ENCODE measurements around the gene PLEKHG4B. TPM values are rescaled to one million over a fixed set of nuclear protein-coding genes. Genes with fewer than 3 reads are reported as not detected.

The PLEKHG4B gene
- total RNA-seq, 1 experiment from 2014 or later, result 44.3 TPM

- H3K23ac ChIP-seq (ENCODE audit: insufficient read length, low read depth, low read length), result no peak overlapping the region
- peaks cover 0 to 16% (median 14%) of the 10 kb centered on the region in 3 experiments; a peak in 4 of 7 replicates for H3K36me3 Mint-ChIP-seq (ENCODE audit: insufficient read depth in 1 of 3, low read depth in 3 of 3)
- no peak overlapping the region for H2BK5ac ChIP-seq (ENCODE audit: insufficient read length, low read length)
- H3K4me1 Mint-ChIP-seq, result peaks cover 9 to 13% of the 10 kb centered on the region in 2 experiments
- H2BK120ac ChIP-seq (ENCODE audit: low read depth, low read length, poor library complexity, severe bottlenecking), result no peak overlapping the region
- H3K23me2 ChIP-seq (ENCODE audit: insufficient read length, low read depth, low read length, poor library complexity, severe bottlenecking), result no peaks in the 10 kb centered on the region
- H2BK20ac ChIP-seq (ENCODE audit: low read depth, low read length, poor library complexity, severe bottlenecking), result no peak overlapping the region
- 0 out of 2 replicates have a peak, but pooled peaks cover 3% of the 10 kb centered on the region for H3K4me1 ChIP-seq (ENCODE audit: insufficient read depth, low read length)
- H4K20me1 ChIP-seq (ENCODE audit: control insufficient read depth, insufficient read depth, insufficient read length), result no peaks in the 10 kb centered on the region
- no peaks in the 10 kb centered on the region for H3K79me2 ChIP-seq (ENCODE audit: insufficient read depth, low read length)
- no peak for TF ChIP-seq CTCF (conservative IDR thresholded peaks at IDR 0.05)
- peaks cover 6% of the 10 kb centered on the region for H3K27me3 Mint-ChIP-seq (ENCODE audit: low read depth)
- H3T11ph ChIP-seq (ENCODE audit: low read length), result no peak overlapping the region
- no peak overlapping the region for H3K18ac ChIP-seq (ENCODE audit: insufficient read length, low read depth, low read length)
- H3K79me1 ChIP-seq (ENCODE audit: insufficient read depth, low read depth, low read length, poor library complexity, severe bottlenecking), result no peaks in the 10 kb centered on the region
- no peak overlapping the region for H2AK5ac ChIP-seq (ENCODE audit: insufficient read length, low read length)
- H4K8ac ChIP-seq (replicated peaks; ENCODE audit: insufficient read length, low read depth, low read length), result no peak overlapping the region
- H3K27me3 ChIP-seq (ENCODE audit: insufficient read depth, low read length), result no peaks in the 10 kb centered on the region
- no peak overlapping the region for H3K27ac ChIP-seq (ENCODE audit: insufficient read length, low read depth, low read length)
- no peak overlapping the region for H2BK15ac ChIP-seq (ENCODE audit: low read depth, low read length)
- H3K9ac ChIP-seq (ENCODE audit: extremely low read depth, insufficient read length, low read length), result no peak overlapping the region
- H4K5ac ChIP-seq (ENCODE audit: insufficient read length, low read depth, low read length), result no peak overlapping the region
- no CpG with 5 or more reads among the region's 21 CpGs for WGBS (ENCODE audit: extremely low coverage, insufficient read length, low lambda C conversion rate)
- no peaks in the 10 kb centered on the region for H3K9me3 ChIP-seq (ENCODE audit: control insufficient read depth, low read depth, low read length)
- H3K27ac Mint-ChIP-seq, result no peak overlapping the region; a peak in 1 of 7 replicates
- no peak for DNase-seq
- H3K4ac ChIP-seq (ENCODE audit: low read depth, low read length), result no peak overlapping the region
- H2BK12ac ChIP-seq (ENCODE audit: insufficient read length, low read depth, low read length), result no peak overlapping the region
- no peaks in the 10 kb centered on the region for H3K9me3 Mint-ChIP-seq
- no peak overlapping the region for H4K91ac ChIP-seq (ENCODE audit: insufficient read length, low read depth, low read length)
- H3K14ac ChIP-seq (ENCODE audit: insufficient read depth, low read length), result no peak overlapping the region; the same call in 1 of the 2 replicates
- H3K56ac ChIP-seq (ENCODE audit: insufficient read length, low read depth, low read length), result no peak overlapping the region
- H3K4me2 ChIP-seq (ENCODE audit: insufficient read depth, insufficient read length, low read length), result peak overlapping the region; percentile 4
- peak overlapping the region in 1 of 2 experiments; percentile 44; a peak in 1 of 5 replicates for H3K4me3 Mint-ChIP-seq
- H2AFZ ChIP-seq (ENCODE audit: low read length), result no peak overlapping the region
Observed at GRCh38 chr5:187617-188451, 95.9 kb downstream of the PLEKHG4B start.

All from H9 (cell line).